Stimulated activated CD8-positive, alpha-beta memory T cell treated with anti-CD3 and anti-CD28 coated beads, Interleukin-7, amount 100 ng/mL, for 24 hours (primary cell): ENCODE measurements around the gene TSPAN11.

ENCODE experiments used
- DNase-seq: peaks from one replicate; pipeline ENCODE4 v3.0.0-alpha.2; 2020; ENCODE audit warnings: low read depth

Gene TSPAN11

DNA sequence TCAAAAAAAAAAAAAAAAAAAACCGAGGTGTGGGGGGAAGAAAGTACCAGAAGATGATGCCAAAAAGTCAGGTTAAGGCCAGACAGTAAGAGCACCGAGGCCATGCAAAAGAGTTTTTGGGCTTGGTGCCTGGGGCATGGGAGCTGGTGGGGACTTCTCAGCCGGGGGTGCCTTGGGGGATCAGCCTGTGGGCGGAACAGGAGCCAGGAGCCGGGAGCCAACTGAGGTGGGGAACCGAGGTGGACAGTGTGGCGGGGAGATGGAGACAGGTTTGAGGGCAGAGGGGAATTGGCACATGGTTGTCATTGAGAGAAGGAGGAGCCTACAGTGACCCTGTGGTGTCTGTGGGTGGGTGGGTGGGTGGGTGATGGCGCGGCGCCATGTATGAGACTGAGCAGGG lies 33.2 kb downstream of the TSPAN11 start:
- no peak for DNase-seq

DNA sequence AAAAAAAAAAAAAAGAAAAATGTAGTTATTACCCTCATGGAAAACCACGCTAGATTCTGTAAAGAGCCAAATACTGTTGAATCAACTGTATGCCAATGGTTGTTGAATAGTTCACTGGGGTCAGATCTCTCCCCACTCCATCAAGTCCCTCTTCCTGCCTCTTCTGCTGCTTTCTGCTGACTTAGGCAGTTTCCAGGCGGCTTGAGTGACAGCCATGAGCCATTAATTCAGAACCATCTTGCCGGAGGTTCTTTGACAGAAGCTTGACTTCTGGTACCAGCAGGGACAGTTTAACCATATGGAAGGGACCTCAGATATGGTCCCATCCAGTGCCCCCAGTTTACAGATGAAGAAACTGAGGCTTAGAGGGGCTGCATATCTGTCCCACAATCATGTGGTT lies 34.5 kb downstream of the TSPAN11 start:
- no peak for DNase-seq

DNA sequence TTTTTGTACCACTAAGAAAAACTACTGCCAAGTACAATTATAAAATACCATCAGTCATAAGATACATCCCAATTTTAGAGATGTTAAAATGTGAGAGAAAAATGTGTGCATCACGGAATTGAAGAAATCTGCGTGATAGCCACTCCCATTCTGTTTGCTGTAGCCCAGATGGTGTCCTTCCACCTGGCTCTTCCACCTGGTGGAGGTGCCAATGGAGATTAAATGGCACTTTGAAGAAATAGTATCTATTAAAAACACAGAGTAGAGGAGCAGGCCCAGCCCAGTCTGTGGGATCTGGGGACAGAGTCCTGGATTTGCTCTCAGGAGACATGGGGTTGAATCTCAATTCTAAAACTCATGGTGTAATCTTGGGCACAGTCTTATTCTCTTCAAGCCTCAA lies 35.5 kb downstream of the TSPAN11 start:
- DNase-seq = no peak

DNA sequence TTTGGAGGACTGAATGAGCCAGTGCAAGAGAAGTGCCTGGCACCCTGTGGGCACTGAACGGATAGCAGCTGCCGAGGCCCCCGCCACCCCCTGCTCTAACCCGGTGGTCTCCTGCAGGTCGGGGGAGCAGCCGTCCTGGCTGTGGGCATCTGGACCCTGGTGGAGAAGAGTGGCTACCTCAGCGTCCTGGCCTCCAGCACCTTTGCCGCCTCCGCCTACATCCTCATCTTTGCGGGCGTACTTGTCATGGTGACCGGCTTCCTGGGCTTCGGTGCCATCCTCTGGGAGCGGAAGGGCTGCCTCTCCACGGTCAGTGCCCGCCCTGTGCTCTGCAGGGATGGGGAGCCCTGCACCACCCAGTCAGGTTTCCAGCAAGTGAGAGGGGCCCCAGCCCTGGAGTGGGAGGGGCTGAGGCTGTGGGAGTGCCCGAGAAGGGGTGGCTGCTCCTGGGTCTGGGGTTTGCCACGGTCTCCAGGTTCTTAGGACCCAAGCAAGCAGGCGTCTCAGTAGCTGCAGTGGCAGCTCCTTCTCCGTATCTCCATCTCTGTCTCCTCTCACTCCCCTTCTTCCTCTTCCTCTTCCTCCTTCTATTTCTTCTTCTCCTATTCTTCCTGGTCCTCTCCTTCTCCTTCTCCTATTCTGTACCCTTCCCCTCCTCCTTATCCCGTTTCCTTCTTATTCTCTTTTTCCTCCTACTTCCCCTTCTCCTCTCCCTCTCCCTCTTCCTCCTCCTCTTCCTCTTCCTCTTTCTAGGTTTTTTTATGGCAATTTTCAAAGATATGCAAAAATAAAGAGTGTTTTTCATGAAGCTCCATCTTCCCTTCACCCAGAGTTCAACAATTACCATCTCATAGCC lies 37.4 kb downstream of the TSPAN11 start:
- DNase-seq = no peak

DNA sequence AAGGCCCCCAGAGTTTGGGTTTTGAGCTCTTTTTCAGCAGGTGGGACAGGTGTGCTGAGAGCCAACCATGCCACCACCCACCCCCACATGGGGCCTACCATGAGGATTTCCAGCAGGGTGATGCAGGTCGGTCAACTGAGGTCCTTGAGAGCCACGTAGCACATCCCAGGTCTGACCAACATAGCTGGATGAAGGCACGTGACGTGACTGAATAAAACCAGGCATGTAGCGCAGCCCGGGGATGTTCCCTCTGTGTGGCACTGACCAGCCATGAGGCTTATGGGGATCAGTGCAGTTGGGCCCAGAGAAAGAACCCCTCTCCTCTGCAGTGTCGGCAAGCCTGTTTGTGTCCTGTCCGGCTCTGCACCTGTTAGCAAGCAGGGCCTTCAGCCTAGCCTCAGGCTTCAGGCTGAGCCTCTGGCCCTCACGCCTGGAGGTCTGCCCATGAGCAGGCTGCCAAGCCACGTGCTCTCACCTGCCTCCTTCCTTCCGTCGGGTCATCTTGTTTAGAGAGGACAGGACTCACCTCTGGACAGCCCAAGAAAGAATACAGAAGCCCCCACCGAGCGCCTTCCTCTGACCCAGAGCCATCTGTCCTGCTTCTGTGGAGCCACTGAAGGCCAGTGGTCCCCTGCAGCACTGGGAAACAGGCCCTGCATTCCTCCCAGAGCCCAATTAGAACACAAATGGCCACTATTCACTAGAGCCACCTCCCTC lies 38.5 kb downstream of the TSPAN11 start:
- no peak for DNase-seq

DNA sequence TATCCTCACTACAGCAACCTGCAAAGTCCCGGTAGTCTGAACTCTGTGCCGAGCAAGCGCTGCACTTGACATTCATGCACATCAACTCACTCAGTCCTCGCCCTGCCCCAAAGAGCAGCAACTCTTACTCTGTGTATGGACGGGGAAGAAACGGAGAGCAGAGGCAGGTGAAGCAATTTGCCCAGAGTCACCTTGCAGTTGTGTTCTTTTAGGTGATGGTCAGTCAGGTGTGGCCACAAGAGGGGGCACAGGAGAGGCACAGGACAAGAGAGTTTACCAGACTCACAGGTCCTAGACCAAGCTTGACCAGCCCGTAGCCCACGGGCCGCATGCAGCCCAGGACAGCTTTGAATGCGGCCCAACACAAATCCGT lies 39.1 kb downstream of the TSPAN11 start:
- DNase-seq = no peak

DNA sequence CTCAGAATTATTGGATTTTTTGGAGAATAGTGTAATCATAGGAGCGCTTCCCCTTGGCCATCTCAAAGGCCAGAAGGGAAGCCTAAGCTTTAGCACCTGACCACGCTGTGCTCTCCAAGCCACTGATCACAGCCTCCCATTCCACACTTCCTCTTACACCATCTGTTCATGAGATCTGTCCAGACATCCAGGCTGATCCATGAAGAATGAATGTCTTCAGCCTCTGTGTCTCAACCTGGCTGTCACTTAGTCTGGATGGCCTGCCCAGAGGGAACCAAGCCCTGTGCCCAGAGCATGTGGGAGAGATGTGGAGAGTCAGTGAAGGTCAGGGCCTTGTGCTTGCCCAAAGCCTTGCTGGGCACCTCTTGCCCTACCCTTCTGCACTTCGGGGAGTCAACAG lies 40.5 kb downstream of the TSPAN11 start:
- no peak for DNase-seq

DNA sequence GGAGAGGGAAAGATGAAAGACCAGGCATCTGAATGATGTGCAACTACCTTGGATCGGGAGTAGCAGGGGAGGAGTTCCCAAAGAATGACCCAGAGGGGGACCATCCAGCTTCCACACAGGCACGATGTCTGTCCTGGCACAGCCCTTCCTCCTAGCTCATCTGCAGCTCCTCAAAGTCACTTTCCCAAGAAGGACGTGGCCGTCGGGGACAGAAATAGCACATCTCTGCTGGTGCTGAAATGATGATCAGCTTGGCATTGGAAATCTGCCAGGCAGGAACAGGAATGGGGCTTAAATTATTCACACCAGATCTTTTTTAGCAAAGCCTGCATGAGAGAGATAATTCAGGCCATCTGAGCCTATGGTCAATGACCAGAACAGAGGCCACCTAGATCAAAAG lies 41.7 kb downstream of the TSPAN11 start:
- no peak for DNase-seq

DNA sequence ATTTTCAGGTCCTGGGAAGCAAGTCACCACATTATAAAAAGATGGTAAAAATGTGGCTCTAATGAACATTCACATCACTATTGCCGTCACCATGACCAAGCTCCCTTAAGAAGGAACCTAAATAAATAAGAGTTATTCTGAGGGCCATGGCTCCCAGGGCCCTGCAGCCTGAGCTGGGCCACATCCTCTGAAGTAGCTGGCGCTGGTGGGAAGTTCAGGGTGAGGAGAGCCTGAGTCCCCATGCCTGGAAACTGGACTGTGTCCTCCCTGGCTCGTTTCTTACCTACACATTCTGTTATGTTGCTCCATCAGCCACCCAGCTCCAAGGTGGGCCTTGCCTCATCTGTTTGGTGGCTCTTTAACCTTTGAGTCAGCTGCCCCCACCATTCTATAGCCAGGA lies 42.5 kb downstream of the TSPAN11 start:
- no peak for DNase-seq

DNA sequence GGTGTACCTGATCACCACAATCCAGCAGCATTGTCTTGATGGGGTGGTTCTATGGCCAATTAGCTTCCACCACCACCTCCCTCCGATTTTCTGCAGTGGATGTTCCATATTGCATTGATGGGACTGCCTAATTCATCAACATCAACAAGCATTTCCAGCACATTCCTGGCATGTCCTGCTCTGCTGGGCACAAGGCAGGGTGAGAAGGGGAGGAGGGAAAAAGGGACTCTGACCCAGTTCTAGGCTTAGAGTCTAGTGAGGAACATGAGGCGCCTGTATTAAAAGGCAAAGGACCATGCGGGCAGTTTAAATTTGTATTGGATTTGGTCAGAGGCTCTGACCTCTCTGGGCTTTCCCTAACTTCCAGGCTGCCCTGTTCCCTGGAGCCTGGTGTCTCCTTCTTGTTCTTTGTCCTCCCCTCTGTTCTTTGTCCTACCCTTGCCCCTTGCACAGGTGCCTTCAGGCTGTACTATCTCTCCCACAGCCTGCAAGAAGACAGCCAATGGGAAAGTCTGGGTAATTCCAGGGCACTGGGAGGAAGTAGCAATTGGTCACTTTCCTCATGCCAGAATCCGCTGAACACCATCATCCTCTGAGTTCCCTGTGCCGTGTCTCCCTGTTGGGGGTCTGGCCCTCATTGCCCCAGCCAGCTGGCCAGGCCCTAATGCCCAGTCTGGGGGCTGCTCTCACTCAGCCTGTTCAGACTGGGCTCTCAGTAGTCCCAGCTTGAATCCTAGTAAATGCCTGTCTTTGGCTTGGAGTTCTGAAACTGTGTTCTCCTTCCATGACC lies 43.3 kb downstream of the TSPAN11 start:
- no peak for DNase-seq

DNA sequence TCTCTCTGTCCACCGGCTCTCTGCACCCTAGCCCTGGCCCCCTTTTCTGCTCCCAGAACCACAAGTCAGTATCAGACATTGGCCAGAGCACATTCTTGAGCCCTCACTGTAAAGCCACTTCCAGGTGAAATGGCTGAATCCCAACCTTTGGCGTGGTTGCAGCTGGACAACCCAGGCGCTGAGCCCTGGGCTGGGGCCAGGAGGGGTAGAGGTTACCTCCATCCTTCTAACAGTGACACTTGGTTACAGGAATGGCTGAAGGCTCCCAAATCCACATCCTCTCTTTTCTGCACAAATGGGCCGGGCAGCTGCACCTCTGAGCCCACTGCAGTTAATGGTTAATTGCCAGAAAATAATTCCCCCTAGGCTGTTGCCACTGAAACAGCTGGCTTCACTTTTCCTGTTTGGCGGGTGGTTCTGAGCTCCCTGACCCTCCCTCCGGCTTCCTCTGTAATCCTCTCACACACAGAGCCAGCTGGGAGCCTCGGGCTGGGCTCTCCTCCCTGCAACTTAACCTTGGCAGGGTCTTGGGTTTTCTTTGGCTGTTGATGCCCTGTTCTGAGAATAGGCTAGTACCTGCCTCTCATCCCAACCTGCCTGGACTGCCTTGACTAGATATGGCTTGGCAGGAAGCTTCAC lies 44.1 kb downstream of the TSPAN11 start:
- DNase-seq = no peak

DNA sequence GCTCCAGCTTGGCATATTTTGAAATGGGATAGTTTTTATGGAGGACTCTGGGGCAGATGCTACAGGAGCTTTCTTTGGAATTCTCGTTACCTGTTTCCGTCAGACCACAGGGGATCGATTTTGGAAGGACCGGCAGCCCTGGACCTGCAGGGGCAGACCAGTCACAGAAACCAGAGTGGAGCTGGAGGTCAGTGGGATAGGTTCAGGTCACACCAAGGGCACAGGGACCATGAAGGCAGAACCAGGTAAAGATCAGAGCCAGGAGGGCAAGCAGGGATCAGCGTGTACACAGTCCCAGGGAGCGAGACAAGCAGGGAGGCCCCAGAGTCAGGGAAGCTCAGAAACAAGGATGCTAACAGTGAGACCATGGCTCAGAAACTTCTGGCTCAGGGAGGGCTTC lies 45.5 kb downstream of the TSPAN11 start:
- DNase-seq = no peak

DNA sequence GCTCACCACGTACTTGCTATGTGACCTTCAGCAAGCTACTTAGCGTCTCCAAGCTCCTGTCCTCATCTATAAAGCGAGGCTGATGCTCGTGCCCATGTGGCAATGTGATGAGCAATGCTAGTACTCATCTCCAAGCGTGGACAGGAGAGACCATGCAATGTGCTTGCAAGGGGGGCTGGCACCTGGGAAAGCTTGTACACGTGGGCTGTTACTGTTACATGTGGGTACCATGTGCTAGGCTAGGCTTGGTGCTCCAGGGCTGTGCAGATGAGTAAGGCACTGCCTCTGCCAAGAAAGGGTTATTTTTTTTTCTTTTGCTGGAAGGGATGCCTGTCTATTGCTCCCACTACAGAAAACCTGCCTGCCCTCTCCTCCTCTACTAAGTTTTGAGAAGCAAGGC lies 46.6 kb downstream of the TSPAN11 start:
- DNase-seq = no peak

DNA sequence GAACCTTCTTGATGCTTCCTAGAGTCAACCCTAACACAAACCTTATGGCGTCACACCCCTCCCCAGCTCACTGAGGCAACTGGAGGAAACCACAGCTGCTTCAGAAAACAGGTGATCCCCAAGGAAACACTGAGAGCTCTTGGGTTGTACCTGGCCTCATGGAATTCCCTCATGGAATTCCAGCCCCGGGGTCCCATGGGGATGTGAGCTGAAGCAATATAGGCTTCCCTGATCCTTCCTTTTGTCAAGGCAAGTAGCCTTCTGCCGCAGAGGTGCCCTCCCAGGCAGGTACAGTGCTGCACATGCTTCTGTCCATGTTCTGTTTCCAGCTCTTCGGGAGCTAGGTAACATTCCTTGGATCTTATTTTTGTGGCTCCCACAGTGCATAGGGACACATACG lies 47.3 kb downstream of the TSPAN11 start:
- DNase-seq = no peak

DNA sequence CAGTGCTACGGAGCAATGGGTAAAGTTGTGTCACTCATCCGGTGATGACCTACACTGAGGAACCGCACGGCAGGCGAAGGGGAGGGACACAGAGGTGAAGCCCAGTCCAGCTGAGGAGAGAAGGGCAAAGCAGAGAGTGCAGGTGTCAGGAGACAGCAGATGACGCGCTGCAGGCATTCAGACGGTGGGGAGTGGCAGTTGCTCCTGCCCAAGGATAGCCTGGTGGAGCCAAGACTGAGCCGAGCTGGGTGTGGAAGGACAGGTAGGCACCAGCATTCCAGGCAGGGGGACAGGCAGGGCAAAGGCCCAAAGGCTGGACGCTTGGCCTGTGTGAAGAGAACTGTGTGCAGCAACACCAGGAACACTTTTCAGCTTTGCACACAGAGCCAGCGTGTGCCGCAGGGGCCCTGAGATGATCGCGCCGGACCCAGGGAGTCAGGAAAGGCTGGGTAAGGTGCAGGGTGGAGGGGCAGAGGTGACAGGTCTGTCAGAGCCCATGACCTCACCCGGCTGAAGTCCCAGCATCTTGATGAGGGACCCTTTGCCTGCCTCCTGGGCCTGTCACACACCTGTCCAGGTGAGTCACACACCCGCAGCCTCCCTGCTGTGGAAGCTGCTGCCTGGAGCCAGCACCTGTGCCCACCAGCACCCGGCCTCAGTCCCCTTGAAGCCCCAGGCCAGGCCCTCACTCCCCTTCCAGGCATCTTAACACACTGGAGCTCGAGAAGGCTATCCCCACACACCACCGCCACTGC lies 48.4 kb downstream of the TSPAN11 start:
- no peak for DNase-seq

DNA sequence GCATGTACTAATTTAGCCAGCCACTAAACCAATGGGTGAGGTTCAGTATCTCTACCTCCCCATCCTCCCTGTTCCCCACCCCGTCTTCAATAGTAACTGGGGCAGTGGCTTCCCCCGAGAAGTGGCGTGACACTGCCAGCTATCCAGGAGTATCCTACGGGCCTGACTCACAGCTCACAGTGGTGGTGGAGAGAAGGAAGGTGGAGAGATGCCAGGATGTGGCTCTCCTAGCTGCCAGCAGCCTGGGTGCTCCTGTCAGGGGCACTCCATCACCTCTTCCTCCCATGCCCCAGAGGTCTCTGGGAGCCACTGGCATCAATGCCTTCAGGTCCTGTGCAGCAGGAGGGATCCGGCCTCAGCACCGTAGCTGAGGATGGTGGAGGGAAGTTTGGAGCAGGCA lies 49.0 kb downstream of the TSPAN11 start:
- no peak for DNase-seq

DNA sequence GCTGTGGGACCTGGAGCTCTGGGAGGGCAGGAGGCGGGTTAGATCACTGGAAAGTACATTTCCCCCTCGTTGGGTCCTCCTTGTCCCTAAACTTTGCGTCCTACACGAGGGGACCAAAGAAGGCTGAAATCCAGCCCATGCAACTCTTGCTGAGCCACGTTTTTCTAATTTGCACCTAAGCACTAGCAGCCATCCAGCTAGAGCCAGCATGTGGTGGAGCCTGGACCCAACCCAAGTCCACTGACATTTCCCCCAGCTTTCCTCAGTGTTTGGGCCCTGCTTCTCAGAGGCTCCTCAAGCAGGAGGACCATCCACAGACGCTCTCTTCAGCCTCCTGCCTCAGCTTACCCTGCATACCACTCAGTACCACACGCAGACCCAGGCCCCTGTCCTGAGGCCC lies 49.7 kb downstream of the TSPAN11 start:
- DNase-seq = no peak

DNA sequence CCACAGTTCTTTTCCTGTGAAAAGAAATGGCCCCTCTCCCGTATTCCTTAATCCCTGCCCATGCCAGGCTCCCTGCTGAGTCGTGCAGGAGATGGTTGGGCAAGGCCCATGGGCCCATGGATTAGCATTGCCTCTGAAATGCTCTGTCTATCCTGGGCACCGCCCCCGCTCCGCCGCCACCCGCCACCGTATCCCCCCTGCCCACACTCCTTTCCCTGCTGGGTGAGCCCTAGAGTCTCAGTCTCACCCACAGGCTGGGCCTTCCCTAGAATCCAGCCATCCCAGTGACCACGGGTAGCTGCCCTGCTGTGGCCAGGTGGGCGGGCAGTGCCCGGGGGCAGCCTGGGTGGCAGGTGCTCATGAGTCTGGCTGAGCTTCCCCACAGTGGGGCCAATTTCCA lies 50.6 kb downstream of the TSPAN11 start:
- no peak for DNase-seq

DNA sequence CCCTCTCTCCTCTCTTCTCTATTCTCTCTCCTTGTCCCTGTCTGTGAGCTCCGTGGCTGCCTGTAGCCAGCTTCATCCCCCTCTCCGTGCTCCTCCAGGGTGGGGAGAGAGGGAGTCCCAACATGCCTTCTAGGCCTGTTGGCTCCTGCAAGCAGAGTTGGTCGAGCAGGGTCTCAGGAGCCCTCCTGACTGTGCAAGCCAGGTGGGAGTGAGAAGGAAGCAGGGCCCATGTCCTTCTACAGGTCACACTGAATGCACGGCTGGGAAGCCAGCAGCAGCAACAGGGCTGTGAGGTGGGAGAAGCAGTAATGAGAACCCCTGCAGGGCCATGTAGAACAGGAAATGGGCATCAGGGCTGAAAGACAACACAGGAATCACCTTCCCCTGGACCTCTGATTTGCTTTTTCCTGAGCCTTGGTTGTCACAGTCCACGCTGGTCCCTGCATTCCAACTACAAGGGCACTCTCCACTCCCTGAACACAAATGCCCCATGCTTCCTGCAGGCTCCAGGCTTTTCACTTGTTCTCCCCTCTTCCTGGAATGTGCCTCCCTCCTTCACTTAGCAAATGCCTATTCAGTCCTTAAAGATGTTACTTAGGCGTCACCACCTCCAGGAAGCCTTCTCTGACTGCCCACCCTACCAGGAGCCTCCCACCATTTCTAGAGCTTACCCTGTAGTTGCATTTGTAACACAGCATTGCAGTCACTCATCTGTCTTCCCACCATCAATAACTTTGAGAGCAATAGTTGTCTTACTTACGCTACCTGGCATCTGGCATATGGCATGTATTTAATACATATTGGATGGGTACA lies 51.2 kb downstream of the TSPAN11 start:
- DNase-seq = no peak

DNA sequence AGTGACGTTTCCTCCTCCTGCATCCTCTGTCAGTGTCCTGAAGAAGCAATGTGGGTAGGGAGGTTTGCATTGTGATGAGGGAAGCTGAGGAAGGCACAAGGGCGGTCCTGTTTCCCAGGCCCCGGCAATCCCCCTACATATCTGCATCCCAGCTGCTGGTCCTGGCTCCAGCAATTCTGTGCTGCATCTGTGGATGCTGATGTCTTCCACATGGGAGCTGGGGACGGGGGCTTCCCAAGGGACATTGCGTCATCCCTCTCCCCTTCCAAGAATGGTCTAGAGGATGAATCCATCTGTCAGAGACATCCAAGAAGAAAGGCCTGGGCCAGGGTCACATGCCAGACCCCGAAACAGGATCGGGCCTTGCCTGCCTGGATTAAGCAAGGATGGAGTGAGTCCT lies 52.1 kb downstream of the TSPAN11 start:
- DNase-seq = no peak
